GM12878 (cell line): ENCODE data around the gene RGS1. TPM values are rescaled to one million over a fixed set of nuclear protein-coding genes. Genes with fewer than 3 reads are reported as not detected.

Experiments used
- ATF7 ChIP-seq: fragments of 450-650 bp; IDR thresholded peaks from 2 replicates; pipeline ENCODE4 v1.6.1; 2016; ENCODE audit warnings: low read depth, mild to moderate bottlenecking
- BACH1 ChIP-seq: fragments of 450-650 bp; IDR thresholded peaks from 2 replicates; pipeline ENCODE4 v1.6.1; 2017; ENCODE audit warnings: mild to moderate bottlenecking, borderline replicate concordance
- BHLHE40 ChIP-seq, 2 experiments: fragments of 450-650 bp in 1 of 2; IDR thresholded peaks; 2 replicates each; pipeline ENCODE4 v1.6.1; 2011 to 2017; ENCODE audit warnings: low read depth in 2 of 2, borderline replicate concordance in 1 of 2, improper control_type of control experiment in 1 of 2, low read length in 1 of 2, mild to moderate bottlenecking in 1 of 2
- BMI1 ChIP-seq: fragments of 450-650 bp; IDR thresholded peaks from 2 replicates; pipeline ENCODE4 v1.6.1; 2016; ENCODE audit warnings: mild to moderate bottlenecking, moderate library complexity, borderline replicate concordance
- BRCA1 ChIP-seq: IDR thresholded peaks from 2 replicates; pipeline ENCODE4 v1.6.1; 2011; ENCODE audit warnings: low read depth, low read length, improper control_type of control experiment
- GABPA ChIP-seq: IDR thresholded peaks from 2 replicates; pipeline ENCODE4 v1.6.1; 2014; ENCODE audit warnings: antibody characterized with exemption, low read depth, mild to moderate bottlenecking, inconsistent platforms
- IKZF2 ChIP-seq, 2 experiments: fragments of 450-650 bp; IDR thresholded peaks; 2 replicates each; pipeline ENCODE4 v1.6.1; 2017; ENCODE audit warnings: mild to moderate bottlenecking in 2 of 2, moderate library complexity in 2 of 2
- KLF5 ChIP-seq: fragments of 450-650 bp; IDR thresholded peaks from 2 replicates; pipeline ENCODE4 v1.6.1; 2014; ENCODE audit warnings: mild to moderate bottlenecking; ENCODE audit not compliant: partially characterized antibody
- MTA3 ChIP-seq: IDR thresholded peaks from 2 replicates; pipeline ENCODE4 v1.6.1; 2012; ENCODE audit warnings: low read length, inconsistent platforms, borderline replicate concordance
- NFIC ChIP-seq: IDR thresholded peaks from 2 replicates; pipeline ENCODE4 v1.6.1; 2012; ENCODE audit warnings: low read depth, mild to moderate bottlenecking, inconsistent platforms, low read length, moderate library complexity
- NFYB ChIP-seq: IDR thresholded peaks from 2 replicates; pipeline ENCODE4 v1.6.1; 2011; ENCODE audit warnings: low read depth, mild to moderate bottlenecking, low read length, improper control_type of control experiment, moderate library complexity; ENCODE audit not compliant: insufficient read depth
- PAX8 ChIP-seq: fragments of 450-650 bp; IDR thresholded peaks from 2 replicates; pipeline ENCODE4 v1.6.1; 2017; ENCODE audit warnings: mild to moderate bottlenecking, moderate library complexity
- RFX5 ChIP-seq: IDR thresholded peaks from 2 replicates; pipeline ENCODE4 v1.6.1; 2011; ENCODE audit warnings: low read depth, low read length, improper control_type of control experiment
- TCF3 ChIP-seq: IDR thresholded peaks from 2 replicates; pipeline ENCODE4 v1.6.1; 2012; ENCODE audit warnings: low read depth, mild to moderate bottlenecking, low read length, borderline replicate concordance; ENCODE audit not compliant: insufficient read depth
- polyA plus RNA-seq, 11 experiments: library from polyadenylated mRNA; depleted of rRNA in 4 of 11; unstranded in 6 of 11; stranded (reverse) in 5 of 11; fragments of >200 nt; fragmentation: Nextera tagmentation in 4 of 11; fragmentation: Illumina TruSeq in 1 of 11; extraction: Ambion mirVana in 4 of 11; extraction: Trizol in 1 of 11; gene quantifications; 1 replicate in 1 of 11; 2 replicates in 10 of 11; pipeline versions ENCODE4 v1.2.1 to v1.2.3, GENCODE V29; 2011 to 2016; ENCODE audit warnings: inconsistent platforms in 2 of 11, missing spikeins in 2 of 11, low read depth in 1 of 11
- total RNA-seq, 4 experiments: library from RNA; depleted of rRNA in 3 of 4; stranded (reverse); fragments of >200 nt in 3 of 4; fragmentation: Illumina TruSeq in 1 of 4; extraction: Trizol in 1 of 4; gene quantifications; 2 replicates each; pipeline versions ENCODE4 v1.2.1 to v1.2.3, GENCODE V29; 2013 to 2021
- TF ChIP-seq, protein P1 (sequence below): IDR thresholded peaks from 2 replicates; pipeline ENCODE4 v1.6.1; 2012; ENCODE audit warnings: mild to moderate bottlenecking, low read depth, low read length
- TF ChIP-seq, protein P2 (sequence below): fragments of 450-650 bp; IDR thresholded peaks from 2 replicates; pipeline ENCODE4 v1.6.1; 2014; ENCODE audit warnings: mild to moderate bottlenecking
- TF ChIP-seq, protein P3 (sequence below): fragments of 150-350 bp; IDR thresholded peaks from 2 replicates; pipeline ENCODE4 v1.6.1; 2016; ENCODE audit warnings: low read depth, low read length
- TF ChIP-seq, protein P4 (sequence below): fragments of 450-650 bp; IDR thresholded peaks from 2 replicates; pipeline ENCODE4 v1.6.1; 2017; ENCODE audit warnings: borderline replicate concordance

RGS1 gene
- total and polyA plus RNA-seq, 10 of the 15 experiments (the other 5 are each of a cell fraction or from before 2014, with no cell fraction given), result 20.7 to 882 (median 45.9) TPM

DNA sequence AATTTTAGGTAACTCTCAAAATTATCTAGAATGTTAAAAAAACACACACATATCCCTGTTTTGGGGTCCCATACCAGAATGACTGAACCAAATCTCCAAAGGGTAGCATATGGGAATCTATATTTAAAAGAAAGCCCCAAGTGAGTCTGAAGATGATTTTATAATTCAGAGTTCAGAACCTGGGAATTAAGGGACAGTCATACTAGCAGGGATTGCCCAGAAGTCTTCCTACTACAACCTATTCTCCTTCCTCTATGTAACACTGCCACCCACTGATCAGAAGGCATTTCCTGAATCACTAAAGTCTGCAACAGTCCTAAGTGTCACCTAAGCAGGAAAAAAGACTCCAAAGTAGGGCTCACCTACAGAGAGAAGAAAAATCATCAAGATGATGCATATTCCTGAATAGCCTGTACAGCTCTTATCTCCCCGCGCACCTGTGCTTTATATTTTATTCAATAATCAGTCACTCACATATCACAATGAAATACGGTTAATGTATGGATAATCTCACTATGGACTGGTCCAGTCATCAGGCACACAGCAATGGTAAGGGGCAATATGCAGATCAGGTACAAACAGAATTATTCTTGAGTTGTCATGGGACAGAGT is 4.9 kb downstream of the RGS1 start (continued):
- TF ChIP-seq, protein P1, sequence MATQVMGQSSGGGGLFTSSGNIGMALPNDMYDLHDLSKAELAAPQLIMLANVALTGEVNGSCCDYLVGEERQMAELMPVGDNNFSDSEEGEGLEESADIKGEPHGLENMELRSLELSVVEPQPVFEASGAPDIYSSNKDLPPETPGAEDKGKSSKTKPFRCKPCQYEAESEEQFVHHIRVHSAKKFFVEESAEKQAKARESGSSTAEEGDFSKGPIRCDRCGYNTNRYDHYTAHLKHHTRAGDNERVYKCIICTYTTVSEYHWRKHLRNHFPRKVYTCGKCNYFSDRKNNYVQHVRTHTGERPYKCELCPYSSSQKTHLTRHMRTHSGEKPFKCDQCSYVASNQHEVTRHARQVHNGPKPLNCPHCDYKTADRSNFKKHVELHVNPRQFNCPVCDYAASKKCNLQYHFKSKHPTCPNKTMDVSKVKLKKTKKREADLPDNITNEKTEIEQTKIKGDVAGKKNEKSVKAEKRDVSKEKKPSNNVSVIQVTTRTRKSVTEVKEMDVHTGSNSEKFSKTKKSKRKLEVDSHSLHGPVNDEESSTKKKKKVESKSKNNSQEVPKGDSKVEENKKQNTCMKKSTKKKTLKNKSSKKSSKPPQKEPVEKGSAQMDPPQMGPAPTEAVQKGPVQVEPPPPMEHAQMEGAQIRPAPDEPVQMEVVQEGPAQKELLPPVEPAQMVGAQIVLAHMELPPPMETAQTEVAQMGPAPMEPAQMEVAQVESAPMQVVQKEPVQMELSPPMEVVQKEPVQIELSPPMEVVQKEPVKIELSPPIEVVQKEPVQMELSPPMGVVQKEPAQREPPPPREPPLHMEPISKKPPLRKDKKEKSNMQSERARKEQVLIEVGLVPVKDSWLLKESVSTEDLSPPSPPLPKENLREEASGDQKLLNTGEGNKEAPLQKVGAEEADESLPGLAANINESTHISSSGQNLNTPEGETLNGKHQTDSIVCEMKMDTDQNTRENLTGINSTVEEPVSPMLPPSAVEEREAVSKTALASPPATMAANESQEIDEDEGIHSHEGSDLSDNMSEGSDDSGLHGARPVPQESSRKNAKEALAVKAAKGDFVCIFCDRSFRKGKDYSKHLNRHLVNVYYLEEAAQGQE, result no peak
- TF ChIP-seq TCF3, result no peak
- TF ChIP-seq, protein P2, sequence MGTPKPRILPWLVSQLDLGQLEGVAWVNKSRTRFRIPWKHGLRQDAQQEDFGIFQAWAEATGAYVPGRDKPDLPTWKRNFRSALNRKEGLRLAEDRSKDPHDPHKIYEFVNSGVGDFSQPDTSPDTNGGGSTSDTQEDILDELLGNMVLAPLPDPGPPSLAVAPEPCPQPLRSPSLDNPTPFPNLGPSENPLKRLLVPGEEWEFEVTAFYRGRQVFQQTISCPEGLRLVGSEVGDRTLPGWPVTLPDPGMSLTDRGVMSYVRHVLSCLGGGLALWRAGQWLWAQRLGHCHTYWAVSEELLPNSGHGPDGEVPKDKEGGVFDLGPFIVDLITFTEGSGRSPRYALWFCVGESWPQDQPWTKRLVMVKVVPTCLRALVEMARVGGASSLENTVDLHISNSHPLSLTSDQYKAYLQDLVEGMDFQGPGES, result no peak
- peak; percentile 1 to 76; a peak in 2 of 4 replicates for TF ChIP-seq BHLHE40 (IDR thresholded peaks at IDR 0.05; ENCODE audit: borderline replicate concordance in 1 of 2, low read depth in 2 of 2, low read length in 1 of 2)
- no peak for TF ChIP-seq PAX8
- TF ChIP-seq KLF5, result peak; percentile 78
- no peak for TF ChIP-seq NFIC
- TF ChIP-seq GABPA, result no peak
- peak; percentile 44 for TF ChIP-seq ATF7
- TF ChIP-seq BRCA1, result peak; percentile 56; the same call in 1 of the 2 replicates
- TF ChIP-seq, protein P3, sequence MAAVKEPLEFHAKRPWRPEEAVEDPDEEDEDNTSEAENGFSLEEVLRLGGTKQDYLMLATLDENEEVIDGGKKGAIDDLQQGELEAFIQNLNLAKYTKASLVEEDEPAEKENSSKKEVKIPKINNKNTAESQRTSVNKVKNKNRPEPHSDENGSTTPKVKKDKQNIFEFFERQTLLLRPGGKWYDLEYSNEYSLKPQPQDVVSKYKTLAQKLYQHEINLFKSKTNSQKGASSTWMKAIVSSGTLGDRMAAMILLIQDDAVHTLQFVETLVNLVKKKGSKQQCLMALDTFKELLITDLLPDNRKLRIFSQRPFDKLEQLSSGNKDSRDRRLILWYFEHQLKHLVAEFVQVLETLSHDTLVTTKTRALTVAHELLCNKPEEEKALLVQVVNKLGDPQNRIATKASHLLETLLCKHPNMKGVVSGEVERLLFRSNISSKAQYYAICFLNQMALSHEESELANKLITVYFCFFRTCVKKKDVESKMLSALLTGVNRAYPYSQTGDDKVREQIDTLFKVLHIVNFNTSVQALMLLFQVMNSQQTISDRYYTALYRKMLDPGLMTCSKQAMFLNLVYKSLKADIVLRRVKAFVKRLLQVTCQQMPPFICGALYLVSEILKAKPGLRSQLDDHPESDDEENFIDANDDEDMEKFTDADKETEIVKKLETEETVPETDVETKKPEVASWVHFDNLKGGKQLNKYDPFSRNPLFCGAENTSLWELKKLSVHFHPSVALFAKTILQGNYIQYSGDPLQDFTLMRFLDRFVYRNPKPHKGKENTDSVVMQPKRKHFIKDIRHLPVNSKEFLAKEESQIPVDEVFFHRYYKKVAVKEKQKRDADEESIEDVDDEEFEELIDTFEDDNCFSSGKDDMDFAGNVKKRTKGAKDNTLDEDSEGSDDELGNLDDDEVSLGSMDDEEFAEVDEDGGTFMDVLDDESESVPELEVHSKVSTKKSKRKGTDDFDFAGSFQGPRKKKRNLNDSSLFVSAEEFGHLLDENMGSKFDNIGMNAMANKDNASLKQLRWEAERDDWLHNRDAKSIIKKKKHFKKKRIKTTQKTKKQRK, result peak; percentile 6; the same call in 1 of the 2 replicates
- no peak for TF ChIP-seq RFX5
- no peak for TF ChIP-seq NFYB
- peak; percentile 93 for TF ChIP-seq BMI1
- peak; percentile 99 for TF ChIP-seq BACH1
- peak; percentile 96; the same call in 1 of the 2 replicates for TF ChIP-seq MTA3
- TF ChIP-seq, protein P4, sequence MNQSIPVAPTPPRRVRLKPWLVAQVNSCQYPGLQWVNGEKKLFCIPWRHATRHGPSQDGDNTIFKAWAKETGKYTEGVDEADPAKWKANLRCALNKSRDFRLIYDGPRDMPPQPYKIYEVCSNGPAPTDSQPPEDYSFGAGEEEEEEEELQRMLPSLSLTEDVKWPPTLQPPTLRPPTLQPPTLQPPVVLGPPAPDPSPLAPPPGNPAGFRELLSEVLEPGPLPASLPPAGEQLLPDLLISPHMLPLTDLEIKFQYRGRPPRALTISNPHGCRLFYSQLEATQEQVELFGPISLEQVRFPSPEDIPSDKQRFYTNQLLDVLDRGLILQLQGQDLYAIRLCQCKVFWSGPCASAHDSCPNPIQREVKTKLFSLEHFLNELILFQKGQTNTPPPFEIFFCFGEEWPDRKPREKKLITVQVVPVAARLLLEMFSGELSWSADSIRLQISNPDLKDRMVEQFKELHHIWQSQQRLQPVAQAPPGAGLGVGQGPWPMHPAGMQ, result no peak; the same call in 1 of the 2 replicates
- TF ChIP-seq IKZF2 (IDR thresholded peaks at IDR 0.05), result peak; percentile 92
